ENCODE measurements around the gene SLC25A21.
"Not testable (repeated sequence)": the region's sequence is repeated elsewhere in the genome, so short reads cannot be mapped to it uniquely, and the experiment has no call there.

Gene SLC25A21

GRCh38 chr14:36941783-36942521 lies 230.5 kb downstream of the SLC25A21 start:
- peak; percentile 69 for DNase-seq (ENCODE audit: low spot score)

DNA sequence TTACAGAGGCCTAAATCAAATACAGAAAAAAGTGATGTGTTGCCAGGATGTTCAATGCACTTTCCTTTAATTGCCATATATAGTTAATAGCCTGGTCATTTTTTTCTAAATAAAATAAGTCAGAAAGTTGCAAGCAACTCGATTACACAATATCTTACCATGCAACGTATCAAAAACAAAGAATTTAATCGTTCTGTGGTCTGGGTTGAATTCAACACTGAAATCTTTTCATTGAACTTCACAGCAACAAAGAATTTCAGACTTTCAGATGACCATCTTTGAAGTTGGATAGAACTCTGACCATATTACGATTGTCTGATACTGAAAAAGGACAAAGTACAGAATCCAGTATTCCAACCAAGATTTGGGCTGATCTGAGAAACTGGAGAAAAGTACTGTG lies 231.9 kb downstream of the SLC25A21 start:
- no peak for DNase-seq (ENCODE audit: low spot score)

DNA sequence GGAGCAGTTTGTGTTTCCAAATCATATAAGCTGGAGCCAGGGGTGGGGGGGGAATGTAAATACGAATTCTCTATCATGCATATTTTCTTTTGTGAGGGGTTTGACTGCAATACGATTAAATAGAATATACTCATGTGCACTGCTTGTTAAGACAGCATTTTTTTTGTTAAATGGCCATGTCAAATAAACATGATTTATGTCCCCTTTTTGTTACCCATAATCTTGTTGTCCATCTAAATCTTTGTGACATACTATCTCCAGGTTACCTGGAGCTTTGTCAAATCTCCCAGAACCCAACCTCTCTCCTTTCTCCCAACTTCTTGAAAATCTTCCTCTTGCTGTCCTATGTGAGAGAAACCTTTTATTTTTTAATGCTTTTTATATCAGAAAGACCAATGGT lies 233.1 kb downstream of the SLC25A21 start:
- no peak for DNase-seq (ENCODE audit: low spot score)

DNA sequence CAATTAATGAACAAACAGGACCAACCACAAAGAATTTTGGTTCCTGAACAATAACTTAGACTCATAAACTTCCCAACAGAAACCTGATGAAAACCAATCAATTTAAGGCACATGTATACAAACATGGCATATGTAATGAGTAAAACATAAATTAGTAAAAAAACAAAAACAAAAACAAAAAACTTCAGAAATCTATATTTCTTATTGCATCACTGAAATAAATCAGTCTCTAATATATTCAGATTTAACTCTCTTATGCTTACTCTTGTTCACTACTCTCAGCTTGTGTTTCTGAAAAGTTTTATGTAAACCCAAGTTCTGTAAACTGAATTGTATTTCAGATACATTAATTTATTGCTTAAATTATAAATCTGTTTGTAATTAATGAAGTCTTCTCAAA lies 233.7 kb downstream of the SLC25A21 start:
- DNase-seq (ENCODE audit: low spot score) = no peak

- no peak for DNase-seq (ENCODE audit: low spot score)
Measured at GRCh38 chr14:36935976-36936678, 236.3 kb downstream of the SLC25A21 start.

- no peak for DNase-seq (ENCODE audit: low spot score)
Measured at GRCh38 chr14:36934304-36934703, 238.1 kb downstream of the SLC25A21 start.

DNA sequence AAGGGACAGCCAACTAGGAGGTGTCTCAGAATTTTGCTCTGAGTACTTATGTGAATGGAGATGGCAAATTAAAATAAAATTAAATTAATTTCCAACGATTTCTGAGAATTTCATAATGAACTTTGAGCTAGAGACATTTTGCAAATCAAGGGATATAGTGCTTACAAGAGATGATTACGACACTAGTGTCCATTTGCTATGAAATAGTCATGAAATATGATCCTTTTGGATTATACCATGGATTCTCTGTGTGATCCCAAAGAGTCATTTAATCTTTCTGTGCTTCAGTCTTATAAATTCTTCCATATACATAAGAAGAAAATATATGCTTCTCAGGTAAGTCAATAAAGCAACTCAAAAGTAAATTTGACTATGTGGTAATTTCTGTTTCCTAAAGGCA lies 240.6 kb downstream of the SLC25A21 start:
- no peak for DNase-seq (ENCODE audit: low spot score)

DNA sequence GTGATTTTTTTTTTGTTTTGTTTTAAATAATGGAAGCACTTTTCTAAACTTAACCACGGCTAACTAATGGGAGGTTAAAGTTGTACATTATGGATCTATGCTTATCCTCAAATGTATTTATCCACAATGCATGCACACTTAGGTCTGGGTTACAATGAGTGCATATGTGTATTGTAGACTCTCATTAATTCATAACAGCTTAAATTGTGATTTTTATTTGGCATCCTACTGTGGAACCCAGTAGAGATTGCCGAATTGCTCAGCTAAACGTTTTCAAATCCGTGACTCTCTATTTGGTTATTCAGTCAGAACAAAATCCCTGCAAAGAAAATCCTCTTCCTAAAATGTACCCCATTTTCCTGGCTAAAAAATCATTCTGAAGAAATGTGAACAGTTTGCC lies 244.0 kb downstream of the SLC25A21 start:
- no peak for DNase-seq (ENCODE audit: low spot score)

DNA sequence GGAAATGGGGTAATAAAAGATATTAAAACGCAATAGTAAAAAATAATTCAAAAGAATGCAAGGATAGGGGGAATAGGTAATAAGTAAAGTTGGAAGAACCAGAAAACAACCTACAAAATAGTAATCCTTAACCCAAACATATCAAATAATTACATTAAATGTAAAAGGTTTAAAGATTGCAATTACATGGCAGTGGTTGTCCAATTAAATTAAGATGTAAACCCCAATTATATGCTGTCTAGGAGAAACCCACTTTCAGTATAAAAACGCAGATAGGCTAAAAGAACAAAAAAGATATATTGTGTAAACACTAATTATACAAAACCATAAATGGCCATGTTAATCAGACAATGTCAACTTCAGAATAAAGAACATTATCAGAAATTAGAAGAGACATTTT lies 247.3 kb downstream of the SLC25A21 start:
- DNase-seq (ENCODE audit: low spot score) = no peak

DNA sequence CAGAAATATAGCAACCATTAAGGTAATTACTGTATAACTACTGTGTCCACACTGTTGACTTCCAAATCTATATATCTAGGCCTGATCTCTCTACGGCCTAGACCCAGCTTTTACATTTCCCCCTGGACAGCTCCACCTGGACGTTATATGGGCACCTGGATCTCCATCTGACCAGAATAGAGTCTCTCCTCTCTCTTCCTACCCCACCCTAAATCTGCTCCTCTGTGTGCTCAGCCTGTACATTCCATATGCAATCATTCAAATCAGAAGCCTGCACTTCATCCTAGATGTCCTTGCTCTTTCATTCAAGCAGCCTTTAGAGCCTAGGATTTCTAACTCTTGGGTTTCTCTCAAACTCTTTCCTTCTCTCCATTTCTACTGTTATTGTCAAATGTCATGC lies 255.7 kb downstream of the SLC25A21 start:
- no peak for DNase-seq (ENCODE audit: low spot score)

DNA sequence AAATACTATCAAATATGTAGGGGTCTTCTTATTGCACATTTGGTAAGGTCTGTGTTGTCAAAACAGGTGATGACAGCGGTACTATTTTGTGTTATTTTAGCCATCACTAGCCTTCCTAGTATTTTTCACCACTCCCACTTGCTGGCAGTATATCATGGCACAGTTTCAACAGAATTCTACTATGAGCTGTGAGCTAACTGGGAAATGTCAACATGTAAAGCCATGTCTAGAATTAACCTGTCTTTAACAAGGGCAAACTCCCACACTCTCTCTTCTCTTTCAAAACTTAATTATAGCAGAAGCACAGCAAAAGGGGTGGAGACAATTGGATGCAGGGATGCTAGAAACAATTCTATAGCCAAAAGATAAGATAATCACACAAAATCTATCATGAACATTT lies 257.3 kb downstream of the SLC25A21 start:
- DNase-seq (ENCODE audit: low spot score) = no peak

GRCh38 chr14:36910578-36910977 lies 261.8 kb downstream of the SLC25A21 start:
- DNase-seq (ENCODE audit: low spot score) = no peak

DNA sequence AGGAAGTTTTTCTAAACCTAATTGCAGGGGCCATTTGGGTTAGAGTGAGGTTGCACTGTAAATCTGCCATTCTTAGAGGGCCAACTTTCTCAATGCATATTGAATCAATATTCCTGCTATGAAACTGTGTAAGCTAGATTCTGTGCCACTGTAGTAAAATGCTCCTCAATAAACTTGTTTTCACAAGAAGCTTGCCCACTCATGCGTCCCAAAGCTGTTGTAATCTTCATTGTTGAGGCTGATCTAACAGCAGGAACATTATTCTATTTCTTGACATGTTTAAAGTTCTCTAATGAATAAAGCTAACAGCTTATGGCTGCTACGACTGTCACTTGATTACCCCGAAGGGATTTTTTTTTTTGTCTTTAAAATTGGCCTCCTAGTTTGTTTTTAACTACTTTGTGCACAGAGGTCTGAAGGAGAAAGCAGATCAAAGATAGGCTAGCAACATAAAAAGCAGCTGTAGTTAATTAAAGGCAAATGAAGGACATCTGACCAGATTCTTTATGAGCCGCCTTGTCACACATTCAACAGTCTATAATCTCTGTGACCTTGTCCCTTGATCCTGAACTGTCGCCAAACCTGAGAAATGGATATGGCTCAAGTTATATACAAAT lies 267.0 kb downstream of the SLC25A21 start:
- no peak for DNase-seq (ENCODE audit: low spot score)

GRCh38 chr14:36901861-36902260 lies 270.5 kb downstream of the SLC25A21 start:
- no peak for DNase-seq (ENCODE audit: low spot score)

DNA sequence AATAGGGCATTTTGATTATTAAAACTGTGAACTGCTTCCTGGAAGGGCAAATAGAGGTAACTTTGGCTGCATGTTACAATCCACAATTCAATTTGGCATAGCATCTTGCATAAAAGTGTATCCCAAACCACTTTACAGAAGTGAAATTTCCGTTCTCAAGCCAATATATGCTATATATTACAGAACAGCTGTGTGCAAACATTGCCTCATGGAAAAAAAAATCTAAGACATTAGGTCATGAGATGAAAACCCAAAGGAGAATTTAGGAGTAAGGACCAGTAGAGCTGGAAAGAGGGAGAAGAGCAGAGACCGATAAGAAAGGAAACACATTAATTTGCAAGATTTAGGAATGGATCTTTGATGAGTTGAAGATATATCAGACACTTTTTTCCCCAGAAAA lies 271.6 kb downstream of the SLC25A21 start:
- DNase-seq (ENCODE audit: low spot score) = no peak

GRCh38 chr14:36896300-36896699 lies 276.1 kb downstream of the SLC25A21 start:
- DNase-seq (ENCODE audit: low spot score) = not testable (repeated sequence)

DNA sequence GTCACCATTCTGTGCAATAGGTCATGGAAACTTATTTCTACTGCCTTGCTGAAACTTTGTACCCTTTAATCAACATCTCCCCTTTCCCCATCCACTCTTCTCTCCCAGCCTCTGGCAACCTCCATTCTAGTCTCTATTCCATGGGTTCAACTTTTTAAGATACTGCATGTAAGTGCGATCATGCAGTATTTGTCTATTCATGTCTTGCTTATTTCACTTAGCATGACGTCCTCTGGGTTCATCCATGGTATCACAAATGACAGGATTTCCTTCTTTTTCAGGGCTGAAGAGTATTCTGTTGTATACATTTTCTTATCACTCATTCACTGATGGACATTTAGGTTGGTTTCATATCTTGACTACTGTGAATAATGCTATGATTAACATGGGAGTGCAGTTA lies 288.4 kb downstream of the SLC25A21 start:
- DNase-seq (ENCODE audit: low spot score) = no peak

DNA sequence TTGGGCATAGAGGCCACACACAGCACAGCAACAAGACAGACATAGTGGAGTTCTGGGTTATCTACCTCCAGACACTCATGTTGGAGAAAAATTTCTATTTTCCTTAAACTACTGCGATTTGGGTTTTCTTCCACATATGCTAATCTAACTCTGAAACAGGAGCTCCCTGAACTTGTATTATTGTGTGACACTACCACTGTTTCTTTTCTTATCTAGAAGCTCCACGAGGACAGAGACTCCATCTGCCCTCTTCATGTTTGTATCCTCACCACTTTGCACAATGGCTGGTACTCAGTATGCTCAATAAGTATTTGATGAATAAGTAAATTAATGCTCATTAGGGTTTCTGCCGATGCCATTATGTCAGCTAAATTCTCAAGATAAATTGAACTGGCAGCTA lies 292.1 kb downstream of the SLC25A21 start:
- no peak for DNase-seq (ENCODE audit: low spot score)

DNA sequence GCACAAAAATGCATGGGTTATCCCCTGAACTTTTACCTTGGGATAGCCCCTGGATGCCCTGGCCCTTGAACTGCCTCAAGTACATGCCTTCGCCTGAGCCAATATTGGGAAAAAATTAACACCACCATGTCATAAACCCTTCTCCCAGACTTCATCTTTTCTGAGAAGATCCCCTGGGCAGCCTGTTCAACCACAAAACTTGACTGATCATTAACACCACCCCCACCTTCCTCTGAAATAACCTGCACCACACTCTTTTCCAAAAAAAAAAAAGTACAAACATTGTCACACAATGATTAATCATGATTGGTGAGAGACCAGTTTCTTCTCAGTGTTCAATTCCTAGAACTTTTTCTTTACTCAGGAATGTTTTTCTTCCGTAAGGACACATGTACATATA lies 292.8 kb downstream of the SLC25A21 start:
- no peak for DNase-seq (ENCODE audit: low spot score)

GRCh38 chr14:36874396-36875138 lies 297.8 kb downstream of the SLC25A21 start:
- DNase-seq (ENCODE audit: low spot score) = no peak

DNA sequence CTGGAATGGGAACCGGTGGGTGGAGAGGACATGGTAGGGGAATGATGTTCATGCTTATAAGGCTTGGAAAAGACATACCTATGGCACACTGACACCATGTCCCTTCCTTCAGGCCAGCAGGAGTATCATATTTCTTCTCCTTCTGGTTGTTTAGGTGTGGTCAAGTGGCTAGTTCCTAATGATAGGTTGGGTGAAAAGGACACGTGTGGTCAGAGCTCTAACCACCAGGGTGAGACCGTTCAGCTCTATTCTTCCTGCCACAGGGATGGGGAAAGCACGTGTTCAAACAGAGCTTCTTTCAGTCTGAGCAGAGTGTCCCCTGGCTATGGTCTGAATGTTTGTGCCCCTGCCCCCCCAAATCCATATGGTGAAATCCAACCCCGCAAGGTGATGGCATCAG lies 301.6 kb downstream of the SLC25A21 start:
- DNase-seq (ENCODE audit: low spot score) = no peak

GRCh38 chr14:36869125-36869524 lies 303.3 kb downstream of the SLC25A21 start:
- no peak for DNase-seq (ENCODE audit: low spot score)

- no peak for DNase-seq (ENCODE audit: low spot score)
Measured at GRCh38 chr14:36866867-36867266, 305.5 kb downstream of the SLC25A21 start.

Data from hematopoietic multipotent progenitor cell treated with erythropoietin and hydrocortisone succinate and interleukin-3 and kit ligand, for 17 days (in vitro differentiated cells).